NCI-H2196 treated with DMSO at 0.1 percent for 48 hours (cell line): ENCODE data around the gene CYP2F1.

Source experiments
- DNase-seq: peaks from one replicate; lab custom pipeline; 2025; ENCODE audit not compliant: unreplicated experiment; lab: John Stamatoyannopoulos, UW

The CYP2F1 gene

GRCh38 chr19:41175801-41176777 is 61.9 kb downstream of the CYP2F1 start:
- DNase-seq, result no peak
